Fibroblast of lung (primary cell): ENCODE measurements around the gene CISH. TPM values are rescaled to one million over a fixed set of nuclear protein-coding genes. Genes with fewer than 3 reads are reported as not detected.
A peak's percentile ranks its signal among the peaks of the same experiment; 100 is the strongest.

Experiments used
- DNase-seq, 2 donors: peaks; one replicate each; pipeline versions ENCODE4 v3.0.0 to v3.0.0-alpha.2; 2010; ENCODE audit warnings: low read depth in 2 of 2
- H2AFZ ChIP-seq: 2 replicates; pipeline ENCODE4 v1.5.1; 2012; ENCODE audit warnings: low read length, control low read depth, inconsistent platforms
- H3K27ac ChIP-seq: 2 replicates; pipeline ENCODE4 v1.5.1; 2011; ENCODE audit warnings: low read length, control low read depth; ENCODE audit not compliant: insufficient read depth
- H3K27me3 ChIP-seq: 2 replicates; pipeline ENCODE4 v1.5.1; 2011; ENCODE audit warnings: mild to moderate bottlenecking, low read length; ENCODE audit not compliant: control insufficient read depth, insufficient read depth
- H3K36me3 ChIP-seq: 2 replicates; pipeline ENCODE4 v1.5.1; 2011; ENCODE audit warnings: low read length; ENCODE audit not compliant: control insufficient read depth, insufficient read depth
- H3K4me1 ChIP-seq: 2 replicates; pipeline ENCODE4 v1.5.1; 2011; ENCODE audit warnings: low read length; ENCODE audit not compliant: control insufficient read depth, insufficient read depth; ENCODE audit errors: extremely low read depth
- H3K4me2 ChIP-seq: 2 replicates; pipeline ENCODE4 v1.5.1; 2011; ENCODE audit warnings: low read length, control low read depth; ENCODE audit not compliant: insufficient read depth; ENCODE audit errors: extremely low read depth
- H3K4me3 ChIP-seq, 4 experiments: fragments of 200-600 bp in 1 of 4; sonication (generic) in 1 of 4; replicated peaks in 1 of 4; 2 replicates each; pipeline ENCODE4 v1.5.1; 2011 to 2016; ENCODE audit warnings: low read length in 4 of 4, low read depth in 3 of 4, mild to moderate bottlenecking in 3 of 4, control low read depth in 2 of 4, inconsistent platforms in 1 of 4, mixed read lengths in 1 of 4; ENCODE audit not compliant: insufficient read depth in 1 of 4; ENCODE audit errors: control extremely low read depth in 1 of 4
- H3K79me2 ChIP-seq: 2 replicates; pipeline ENCODE4 v1.5.1; 2012; ENCODE audit warnings: mild to moderate bottlenecking, low read length, inconsistent platforms; ENCODE audit not compliant: control insufficient read depth, insufficient read depth
- H3K9ac ChIP-seq: 2 replicates; pipeline ENCODE4 v1.5.1; 2011; ENCODE audit warnings: mild to moderate bottlenecking, low read length, control low read depth; ENCODE audit not compliant: insufficient read depth
- H3K9me3 ChIP-seq: 2 replicates; pipeline ENCODE4 v1.5.1; 2012; ENCODE audit warnings: low read depth, low read length; ENCODE audit not compliant: control insufficient read depth, insufficient read depth
- H4K20me1 ChIP-seq: 2 replicates; pipeline ENCODE4 v1.5.1; 2011; ENCODE audit warnings: low read length; ENCODE audit not compliant: control insufficient read depth, insufficient read depth; ENCODE audit errors: extremely low read depth
- EZH2 ChIP-seq: IDR thresholded peaks from 2 replicates; pipeline ENCODE4 v1.5.1; 2012; ENCODE audit warnings: low read length, control low read depth, mild to moderate bottlenecking; ENCODE audit errors: missing control alignments
- polyA plus RNA-seq, 2 donors: library from polyadenylated mRNA; depleted of rRNA in 1 of 2; stranded (reverse) in 1 of 2; unstranded in 1 of 2; fragments of >200 nt; gene quantifications; 2 replicates each; pipeline ENCODE4 v1.2.1, GENCODE V29; 2011 to 2012; ENCODE audit warnings: missing spikeins in 1 of 2
- total RNA-seq: library from RNA; depleted of rRNA; stranded (reverse); fragments of >200 nt; gene quantifications from 2 replicates; pipeline ENCODE4 v1.2.1, GENCODE V29; 2014
- TF ChIP-seq, protein P1 (sequence below), 2 donors: IDR thresholded peaks in 1 of 2; conservative IDR thresholded peaks in 1 of 2; 1 replicate in 1 of 2; 2 replicates in 1 of 2; pipeline ENCODE4 v1.5.1; 2011 to 2012; ENCODE audit warnings: low read length in 2 of 2, control low read depth in 1 of 2, inconsistent platforms in 1 of 2, low read depth in 1 of 2, mild to moderate bottlenecking in 1 of 2

The CISH gene
- total and polyA plus RNA-seq, 2 donors (not counting 1 experiment from before 2014, with no cell fraction given), result 0.99 to 1.9 TPM

- Histone ChIP-seq H3K4me3 (no peak overlapping the region), H3K4me2 (no peak overlapping the region), H3K27ac (no peak overlapping the region), H3K4me1 (no peaks in the 10 kb centered on the region), H3K9ac (no peak overlapping the region), H3K9me3 (no peaks in the 10 kb centered on the region), H3K79me2 (no peaks in the 10 kb centered on the region), H2AFZ (no peak overlapping the region), H3K27me3 (no peaks in the 10 kb centered on the region), H3K36me3 (no peaks in the 10 kb centered on the region), H4K20me1 (no peaks in the 10 kb centered on the region)
- no peak for DNase-seq
- no peak for TF ChIP-seq EZH2
- TF ChIP-seq, protein P1, sequence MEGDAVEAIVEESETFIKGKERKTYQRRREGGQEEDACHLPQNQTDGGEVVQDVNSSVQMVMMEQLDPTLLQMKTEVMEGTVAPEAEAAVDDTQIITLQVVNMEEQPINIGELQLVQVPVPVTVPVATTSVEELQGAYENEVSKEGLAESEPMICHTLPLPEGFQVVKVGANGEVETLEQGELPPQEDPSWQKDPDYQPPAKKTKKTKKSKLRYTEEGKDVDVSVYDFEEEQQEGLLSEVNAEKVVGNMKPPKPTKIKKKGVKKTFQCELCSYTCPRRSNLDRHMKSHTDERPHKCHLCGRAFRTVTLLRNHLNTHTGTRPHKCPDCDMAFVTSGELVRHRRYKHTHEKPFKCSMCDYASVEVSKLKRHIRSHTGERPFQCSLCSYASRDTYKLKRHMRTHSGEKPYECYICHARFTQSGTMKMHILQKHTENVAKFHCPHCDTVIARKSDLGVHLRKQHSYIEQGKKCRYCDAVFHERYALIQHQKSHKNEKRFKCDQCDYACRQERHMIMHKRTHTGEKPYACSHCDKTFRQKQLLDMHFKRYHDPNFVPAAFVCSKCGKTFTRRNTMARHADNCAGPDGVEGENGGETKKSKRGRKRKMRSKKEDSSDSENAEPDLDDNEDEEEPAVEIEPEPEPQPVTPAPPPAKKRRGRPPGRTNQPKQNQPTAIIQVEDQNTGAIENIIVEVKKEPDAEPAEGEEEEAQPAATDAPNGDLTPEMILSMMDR (conservative IDR thresholded peaks at IDR 0.05 in 1 of 2, IDR thresholded peaks at IDR 0.05 in 1 of 2; ENCODE audit: low read depth in 1 of 2, low read length in 2 of 2), result no peak
Observed at GRCh38 chr3:50587806-50588758, 23.5 kb downstream of the CISH start.

- H4K20me1 ChIP-seq, result no peaks in the 10 kb centered on the region
- H2AFZ ChIP-seq, result no peak overlapping the region
- no peak overlapping the region for H3K27ac ChIP-seq
- no peak overlapping the region for H3K4me2 ChIP-seq
- peak in 1 of 2 donors; percentile 35 for DNase-seq
- H3K9me3 ChIP-seq, result no peaks in the 10 kb centered on the region
- H3K79me2 ChIP-seq, result no peaks in the 10 kb centered on the region
- H3K36me3 ChIP-seq, result no peaks in the 10 kb centered on the region
- no peak overlapping the region for H3K9ac ChIP-seq
- H3K27me3 ChIP-seq, result no peaks in the 10 kb centered on the region
- H3K4me1 ChIP-seq, result no peaks in the 10 kb centered on the region
- no peak overlapping the region for H3K4me3 ChIP-seq
- TF ChIP-seq EZH2, result no peak
- TF ChIP-seq, protein P1 (conservative IDR thresholded peaks at IDR 0.05 in 1 of 2, IDR thresholded peaks at IDR 0.05 in 1 of 2; ENCODE audit: low read depth in 1 of 2, low read length in 2 of 2), result no peak
Observed at GRCh38 chr3:50587373-50587772, 24.2 kb downstream of the CISH start.

- Histone ChIP-seq H4K20me1 (no peaks in the 10 kb centered on the region), H3K4me3 (no peak overlapping the region), H3K4me1 (no peaks in the 10 kb centered on the region)
Observed at GRCh38 chr3:50586763-50587070, 24.9 kb downstream of the CISH start.

More at GRCh38 chr3:50586763-50587070, 24.9 kb downstream of the CISH start:
- TF ChIP-seq, protein P1 (conservative IDR thresholded peaks at IDR 0.05 in 1 of 2, IDR thresholded peaks at IDR 0.05 in 1 of 2; ENCODE audit: low read depth in 1 of 2, low read length in 2 of 2), result no peak
- no peak for TF ChIP-seq EZH2
- Histone ChIP-seq H3K9me3 (no peaks in the 10 kb centered on the region), H3K36me3 (no peaks in the 10 kb centered on the region), H3K27ac (no peak overlapping the region), H3K79me2 (no peaks in the 10 kb centered on the region), H3K9ac (no peak overlapping the region), H3K4me2 (no peak overlapping the region), H3K27me3 (no peaks in the 10 kb centered on the region), H2AFZ (no peak overlapping the region)
- no peak for DNase-seq
